ENCODE data around the gene PSMB5. TPM values are rescaled to one million over a fixed set of nuclear protein-coding genes. Genes with fewer than 3 reads are reported as not detected.

The PSMB5 gene
- total RNA-seq, 1 donor from 2014 or later: 239 TPM

DNA sequence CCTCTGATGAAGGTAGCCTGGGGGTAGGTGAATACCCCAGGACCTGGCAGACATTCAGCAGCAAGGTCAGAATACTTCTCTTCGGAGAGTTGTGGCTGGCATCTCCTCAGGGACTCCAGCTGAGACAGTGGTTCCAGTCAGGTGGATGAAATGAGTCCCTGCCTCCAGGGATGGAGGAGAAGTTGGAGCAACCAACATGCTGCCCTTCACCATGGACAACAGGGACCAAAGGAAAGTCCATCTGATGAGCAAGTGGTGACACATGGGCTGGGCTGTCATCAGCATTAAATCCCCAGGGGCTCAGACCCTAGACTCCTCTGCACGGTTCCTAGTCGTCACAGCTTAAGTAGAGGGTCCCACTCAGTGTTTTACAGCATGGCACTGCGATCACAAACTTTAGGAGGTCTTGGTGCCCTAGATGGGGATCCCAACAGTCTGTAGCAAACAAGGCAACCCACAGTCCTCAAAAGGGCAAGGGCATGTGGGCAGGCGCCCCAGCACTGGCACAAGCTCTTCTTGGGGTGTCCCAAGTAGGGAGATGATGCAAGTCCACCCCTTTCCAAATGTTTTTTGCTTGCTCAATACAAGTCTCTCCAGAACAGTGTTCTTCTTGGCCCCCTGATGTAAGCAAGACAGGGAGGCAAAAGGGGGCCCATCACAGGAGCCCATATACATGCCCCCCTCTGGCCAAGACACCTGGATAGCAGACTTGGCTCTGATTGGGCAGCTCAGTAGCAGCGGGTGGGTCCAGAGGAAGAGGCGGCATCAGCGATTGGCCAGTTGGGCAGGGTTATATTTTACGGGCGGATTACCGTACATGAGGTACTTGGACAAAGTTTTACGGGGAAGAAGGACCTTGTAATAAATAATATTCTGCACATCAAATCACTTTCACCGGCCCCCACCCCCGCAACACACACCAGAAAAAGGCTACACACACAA lies 33.4 kb upstream of the PSMB5 start:
- Histone ChIP-seq H3K9ac (ENCODE audit: low read length) (peak overlapping the region; percentile 61), H3K79me2 (ENCODE audit: insufficient read depth, low read length) (peaks cover 88% of the 10 kb centered on the region), H4K20me1 (ENCODE audit: insufficient read depth, low read length) (peaks cover 78% of the 10 kb centered on the region), H3K9me3 (ENCODE audit: insufficient read depth, low read depth, low read length) (no peaks in the 10 kb centered on the region), H3K4me3 (ENCODE audit: insufficient read depth, low read depth, low read length) (peak overlapping the region; percentile 14), H3K4me2 (ENCODE audit: low read length) (peak overlapping the region; percentile 97), H3K36me3 (ENCODE audit: insufficient read depth, low read length) (peaks cover 57% of the 10 kb centered on the region), H3K27ac (ENCODE audit: low read depth, low read length) (no peak overlapping the region), H3K4me1 (ENCODE audit: insufficient read depth, low read length) (peaks cover 43% of the 10 kb centered on the region), H3K27me3 (ENCODE audit: insufficient read depth, low read length) (no peaks in the 10 kb centered on the region), H2AFZ (ENCODE audit: low read depth, low read length) (no peak overlapping the region)
- Mint-ChIP-seq H3K27me3 (ENCODE audit: low read depth, unreplicated experiment) (no peaks in the 10 kb centered on the region), H3K9me3 (ENCODE audit: unreplicated experiment) (no peaks in the 10 kb centered on the region), H3K36me3 (ENCODE audit: low read depth, unreplicated experiment) (peaks cover 14% of the 10 kb centered on the region), H3K4me3 (ENCODE audit: unreplicated experiment) (peak overlapping the region; percentile 78), H3K27ac (ENCODE audit: unreplicated experiment) (peak overlapping the region; percentile 44), H3K4me1 (ENCODE audit: low read depth, unreplicated experiment) (peaks cover 42% of the 10 kb centered on the region)
- DNase-seq (ENCODE audit: low read depth) (no peak), FAIRE-seq (no peak)
- TF ChIP-seq EZH2 (IDR thresholded peaks at IDR 0.05; ENCODE audit: insufficient read depth, low read length): no peak
- TF ChIP-seq CTCF (IDR thresholded peaks at IDR 0.05; ENCODE audit: insufficient read depth, low read depth, low read length): no peak

DNA sequence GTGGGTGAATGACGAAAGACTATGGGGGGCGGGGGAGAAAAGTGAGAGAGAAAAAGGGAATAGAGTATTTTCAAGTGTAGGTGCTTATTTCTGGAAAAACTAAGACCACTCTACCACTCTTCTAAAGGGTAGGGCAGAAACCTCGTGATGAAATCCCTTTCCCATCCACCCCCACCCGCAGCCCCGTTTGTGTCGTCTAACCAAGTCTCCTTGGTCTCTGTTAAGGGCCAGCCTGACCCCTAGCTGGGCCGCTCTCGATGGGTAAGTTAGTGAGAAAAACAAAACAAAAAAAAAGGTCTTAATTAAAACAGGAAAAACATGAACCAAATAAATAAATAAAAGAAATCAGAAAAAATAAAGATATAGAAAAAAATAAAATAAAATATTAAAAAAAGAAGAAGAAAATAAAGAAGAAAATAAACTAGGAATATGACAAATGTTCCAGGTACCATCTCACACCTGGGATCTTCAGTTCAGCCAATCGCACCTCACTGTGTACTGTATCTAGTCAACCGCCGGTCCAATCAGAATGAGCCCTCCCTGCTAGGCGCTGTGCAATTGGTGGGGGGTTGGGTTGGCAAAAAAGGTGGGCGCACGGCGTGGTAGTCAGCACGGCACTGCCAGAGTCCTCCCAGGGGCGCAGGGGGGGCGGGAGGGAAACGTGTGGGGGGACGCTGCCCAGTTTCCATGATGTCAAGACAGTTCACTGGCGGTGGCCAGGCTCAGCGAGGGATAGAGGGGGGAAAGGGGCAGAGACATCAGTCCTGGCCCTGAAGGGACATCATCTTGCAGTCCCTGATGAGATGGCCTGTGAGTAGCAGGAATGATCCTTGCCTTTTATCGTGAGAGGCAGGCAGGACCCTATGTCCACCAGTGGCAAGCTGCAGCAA lies 32.4 kb upstream of the PSMB5 start:
- peaks cover 87% of the 10 kb centered on the region for H4K20me1 ChIP-seq (ENCODE audit: insufficient read depth, low read length)
- H3K4me1 Mint-ChIP-seq (ENCODE audit: low read depth, unreplicated experiment): peaks cover 49% of the 10 kb centered on the region
- peaks cover 58% of the 10 kb centered on the region for H3K36me3 ChIP-seq (ENCODE audit: insufficient read depth, low read length)
- TF ChIP-seq EZH2 (IDR thresholded peaks at IDR 0.05; ENCODE audit: insufficient read depth, low read length) (no peak), CTCF (IDR thresholded peaks at IDR 0.05; ENCODE audit: insufficient read depth, low read depth, low read length) (no peak)
- DNase-seq (ENCODE audit: low read depth) (no peak), FAIRE-seq (no peak)
- peak overlapping the region; percentile 97 for H3K4me2 ChIP-seq (ENCODE audit: low read length)
- no peaks in the 10 kb centered on the region for H3K9me3 ChIP-seq (ENCODE audit: insufficient read depth, low read depth, low read length)
- H3K9me3 Mint-ChIP-seq (ENCODE audit: unreplicated experiment): no peaks in the 10 kb centered on the region
- H3K27me3 ChIP-seq (ENCODE audit: insufficient read depth, low read length): no peaks in the 10 kb centered on the region
- H3K79me2 ChIP-seq (ENCODE audit: insufficient read depth, low read length): peaks cover 80% of the 10 kb centered on the region
- peak overlapping the region; percentile 62 for H3K27ac Mint-ChIP-seq (ENCODE audit: unreplicated experiment)
- no peak overlapping the region for H2AFZ ChIP-seq (ENCODE audit: low read depth, low read length)
- H3K27ac ChIP-seq (ENCODE audit: low read depth, low read length): no peak overlapping the region
- H3K27me3 Mint-ChIP-seq (ENCODE audit: low read depth, unreplicated experiment): no peaks in the 10 kb centered on the region
- peaks cover 23% of the 10 kb centered on the region for H3K36me3 Mint-ChIP-seq (ENCODE audit: low read depth, unreplicated experiment)
- H3K9ac ChIP-seq (ENCODE audit: low read length): peak overlapping the region; percentile 61
- H3K4me3 Mint-ChIP-seq (ENCODE audit: unreplicated experiment): no peak overlapping the region
- peaks cover 47% of the 10 kb centered on the region for H3K4me1 ChIP-seq (ENCODE audit: insufficient read depth, low read length)
- no peak overlapping the region for H3K4me3 ChIP-seq (ENCODE audit: insufficient read depth, low read depth, low read length)
